Uterus (tissue), 4 donors: Measurements from ENCODE around the gene ZNF609. TPM values are rescaled to one million over a fixed set of nuclear protein-coding genes. Genes with fewer than 3 reads are reported as not detected.

Experiments
- DNase-seq, 2 donors: peaks; one replicate each; pipeline ENCODE4 v3.0.0-alpha.2; 2019 to 2020
- H3K27ac ChIP-seq, 2 donors: fragments of 200-600 bp; sonication (generic); 1 replicate in 1 of 2; 2 replicates in 1 of 2; pipeline ENCODE4 v1.5.1; 2016 to 2018
- H3K27me3 ChIP-seq, 2 donors: fragments of 200-600 bp; sonication (generic); one replicate each; pipeline ENCODE4 v1.5.1; 2018 to 2019; ENCODE audit warnings: control low read depth in 1 of 2
- H3K36me3 ChIP-seq, 2 donors: fragments of 200-600 bp; sonication (generic); one replicate each; pipeline ENCODE4 v1.5.1; 2019; ENCODE audit warnings: control low read depth in 1 of 2
- H3K4me1 ChIP-seq, 2 donors: fragments of 200-600 bp; sonication (generic); one replicate each; pipeline ENCODE4 v1.5.1; 2018 to 2019; ENCODE audit warnings: control low read depth in 1 of 2
- H3K4me3 ChIP-seq, 2 donors: fragments of 200-600 bp; sonication (generic); 1 replicate in 1 of 2; 2 replicates in 1 of 2; pipeline ENCODE4 v1.5.1; 2018 to 2019; ENCODE audit warnings: mild to moderate bottlenecking in 1 of 2
- H3K9me3 ChIP-seq, 2 donors: fragments of 200-600 bp; sonication (generic); one replicate each; pipeline ENCODE4 v1.5.1; 2019; ENCODE audit warnings: control low read depth in 1 of 2
- POLR2A ChIP-seq, 2 donors: fragments of 450-650 bp; IDR thresholded peaks; one replicate each; pipeline ENCODE4 v1.6.1; 2016; ENCODE audit warnings: antibody characterized with exemption in 2 of 2, mild to moderate bottlenecking in 1 of 2, moderate library complexity in 1 of 2
- intact Hi-C: fragments of 100-400 bp; cut with DNase I; formaldehyde crosslinking; loops from one replicate; pipeline ENCODE4 v1.15.1; 2023; ENCODE audit warnings: low total_unique reads
- total RNA-seq, 4 donors: library from RNA; depleted of rRNA in 3 of 4; stranded (reverse); fragments of >200 nt in 3 of 4; gene quantifications; one replicate each; pipeline versions ENCODE4 v1.1.0 to v1.2.4, GENCODE V29; 2014 to 2023
- TF ChIP-seq, protein P1 (sequence below), 4 experiments: fragments of 200-600 bp in 2 of 4; fragments of 450-650 bp in 2 of 4; sonication (generic) in 2 of 4; IDR thresholded peaks; one replicate each; pipeline ENCODE4 v1.5.1; 2016 to 2019; ENCODE audit warnings: antibody characterized with exemption in 4 of 4, mild to moderate bottlenecking in 2 of 4, moderate library complexity in 1 of 4
- donor health status: DM: yes; HTN: yes; CAD: no.

Gene ZNF609
- total RNA-seq, 4 donors from 2014 or later: 12.4 to 59.6 (median 26.1) TPM

DNA sequence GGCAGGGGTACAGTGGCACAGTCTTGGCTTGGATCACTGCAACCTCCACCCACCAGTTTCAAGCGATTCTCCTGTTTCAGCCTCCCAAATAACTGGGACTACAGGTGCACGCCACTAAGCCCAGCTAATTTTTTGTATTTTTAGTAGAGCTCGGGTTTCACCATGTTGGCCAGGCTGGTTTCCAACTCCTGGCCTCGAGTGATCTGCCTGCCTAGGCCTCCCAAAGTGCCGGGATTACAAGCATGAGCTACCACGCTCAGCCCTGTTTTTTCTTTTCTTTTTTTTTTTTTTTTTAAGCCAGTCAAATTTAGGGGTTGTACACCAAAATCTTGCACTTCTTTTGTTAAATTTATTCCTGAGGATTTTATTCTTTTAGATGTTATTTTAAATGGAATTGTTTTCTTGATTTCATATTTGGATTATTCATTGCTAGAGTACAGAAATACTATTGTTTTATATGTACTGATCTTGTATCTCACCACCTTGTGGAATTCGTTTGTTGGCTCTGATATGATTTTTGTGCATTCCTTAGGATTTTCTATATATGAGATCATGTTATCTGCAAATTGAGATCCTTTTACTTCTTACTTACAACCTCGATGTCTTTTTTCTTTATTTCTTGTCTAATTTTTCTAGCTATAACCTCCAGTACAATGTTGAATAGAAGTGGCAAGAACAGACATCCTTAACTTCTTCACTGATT, 65.6 kb downstream of the ZNF609 start:
- Histone ChIP-seq H3K36me3 (no peaks in the 10 kb centered on the region), H3K9me3 (no peaks in the 10 kb centered on the region), H3K4me1 (peaks cover 6 to 13% of the 10 kb centered on the region in 2 donors), H3K27me3 (no peaks in the 10 kb centered on the region), H3K4me3 (no peak overlapping the region), H3K27ac (no peak overlapping the region)
- TF ChIP-seq, protein P1, sequence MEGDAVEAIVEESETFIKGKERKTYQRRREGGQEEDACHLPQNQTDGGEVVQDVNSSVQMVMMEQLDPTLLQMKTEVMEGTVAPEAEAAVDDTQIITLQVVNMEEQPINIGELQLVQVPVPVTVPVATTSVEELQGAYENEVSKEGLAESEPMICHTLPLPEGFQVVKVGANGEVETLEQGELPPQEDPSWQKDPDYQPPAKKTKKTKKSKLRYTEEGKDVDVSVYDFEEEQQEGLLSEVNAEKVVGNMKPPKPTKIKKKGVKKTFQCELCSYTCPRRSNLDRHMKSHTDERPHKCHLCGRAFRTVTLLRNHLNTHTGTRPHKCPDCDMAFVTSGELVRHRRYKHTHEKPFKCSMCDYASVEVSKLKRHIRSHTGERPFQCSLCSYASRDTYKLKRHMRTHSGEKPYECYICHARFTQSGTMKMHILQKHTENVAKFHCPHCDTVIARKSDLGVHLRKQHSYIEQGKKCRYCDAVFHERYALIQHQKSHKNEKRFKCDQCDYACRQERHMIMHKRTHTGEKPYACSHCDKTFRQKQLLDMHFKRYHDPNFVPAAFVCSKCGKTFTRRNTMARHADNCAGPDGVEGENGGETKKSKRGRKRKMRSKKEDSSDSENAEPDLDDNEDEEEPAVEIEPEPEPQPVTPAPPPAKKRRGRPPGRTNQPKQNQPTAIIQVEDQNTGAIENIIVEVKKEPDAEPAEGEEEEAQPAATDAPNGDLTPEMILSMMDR (IDR thresholded peaks at IDR 0.05): no peak
- TF ChIP-seq POLR2A (IDR thresholded peaks at IDR 0.05): no peak
- intact Hi-C loops: no loop called here
- no peak for DNase-seq

DNA sequence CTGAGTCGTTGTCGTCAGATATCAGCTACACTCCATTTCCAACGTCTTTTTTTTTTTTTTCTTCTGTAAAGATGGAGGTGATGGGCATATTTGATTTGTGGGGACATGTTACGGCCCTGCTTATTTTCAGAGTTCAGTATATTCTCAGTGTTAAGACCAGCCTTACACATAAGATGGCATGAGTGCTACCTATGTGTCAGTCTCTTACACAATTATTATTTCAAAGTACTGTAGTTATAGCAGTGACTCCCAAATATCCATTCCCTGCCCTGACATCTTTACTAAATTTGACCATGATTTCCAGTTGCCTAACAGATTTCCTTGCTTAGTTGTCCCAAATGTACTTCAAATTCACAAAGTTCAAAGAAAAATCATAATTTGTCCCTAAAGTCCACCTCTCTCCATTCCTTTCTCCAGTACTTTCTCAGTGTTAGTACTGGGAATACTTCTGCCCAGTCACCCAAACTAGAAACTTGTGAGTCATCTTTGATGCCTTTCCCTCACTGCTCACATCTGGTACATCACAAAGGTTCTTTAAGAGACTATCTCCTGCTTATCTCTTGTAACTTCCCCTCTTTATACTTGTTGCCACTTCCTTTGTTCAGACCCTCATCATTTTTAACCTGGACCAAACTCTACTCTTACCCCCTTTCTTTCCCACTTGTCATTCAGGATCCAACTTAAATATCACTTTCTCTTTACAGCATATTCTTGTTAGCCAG, 67.0 kb downstream of the ZNF609 start:
- no peak overlapping the region for H3K4me3 ChIP-seq
- no peak overlapping the region for H3K27ac ChIP-seq
- no peak for DNase-seq
- no peaks in the 10 kb centered on the region for H3K36me3 ChIP-seq
- TF ChIP-seq, protein P1 (IDR thresholded peaks at IDR 0.05): no peak
- no peak for TF ChIP-seq POLR2A (IDR thresholded peaks at IDR 0.05)
- H3K27me3 ChIP-seq: no peaks in the 10 kb centered on the region
- no peaks in the 10 kb centered on the region for H3K9me3 ChIP-seq
- no peaks in the 10 kb centered on the region for H3K4me1 ChIP-seq
- intact Hi-C loops: no loop called here

DNA sequence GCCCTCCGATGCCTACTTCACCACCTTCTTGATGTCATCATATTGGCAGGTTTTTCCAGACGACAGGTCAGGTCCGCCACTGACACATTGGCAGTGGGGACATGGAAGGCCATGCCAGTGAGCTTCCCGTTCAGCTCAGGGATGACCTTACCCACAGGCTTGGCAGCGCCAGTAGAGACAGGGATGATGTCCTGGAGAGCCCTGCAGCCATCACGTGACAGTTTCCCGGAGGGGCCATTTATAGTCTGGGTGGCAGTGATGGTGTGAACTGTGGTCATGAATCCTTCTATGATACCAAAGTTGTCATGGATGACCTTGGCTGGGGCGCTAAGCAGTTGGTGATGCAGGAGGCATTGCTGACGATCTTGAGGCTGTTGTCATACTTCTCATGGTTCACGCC, 68.5 kb downstream of the ZNF609 start:
- DNase-seq: no peak
- no peaks in the 10 kb centered on the region for H3K4me1 ChIP-seq
- H3K9me3 ChIP-seq: no peaks in the 10 kb centered on the region
- TF ChIP-seq POLR2A (IDR thresholded peaks at IDR 0.05): no peak
- TF ChIP-seq, protein P1 (IDR thresholded peaks at IDR 0.05): no peak
- no peaks in the 10 kb centered on the region for H3K27me3 ChIP-seq
- no peaks in the 10 kb centered on the region for H3K36me3 ChIP-seq
- H3K4me3 ChIP-seq: no peak overlapping the region
- no peak overlapping the region for H3K27ac ChIP-seq
- intact Hi-C loops: no loop called here

DNA sequence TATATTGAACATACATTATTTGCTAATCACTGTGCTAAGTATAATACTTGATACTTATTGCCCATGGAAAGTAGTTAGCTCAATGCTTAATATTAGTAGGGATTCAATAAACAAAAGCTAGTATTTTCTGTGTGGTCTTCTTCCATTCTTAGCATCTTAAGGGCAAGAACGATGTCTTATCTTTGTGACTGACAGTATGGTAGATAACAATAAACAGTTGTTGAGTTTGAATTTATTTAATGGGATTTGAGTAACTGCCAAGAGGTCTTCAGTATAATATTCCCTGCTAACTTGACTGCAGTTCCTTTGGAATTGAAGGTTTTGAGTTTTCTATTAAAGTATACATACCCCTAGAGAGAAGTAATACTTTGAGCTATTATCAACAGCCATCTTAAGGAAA, 70.1 kb downstream of the ZNF609 start:
- H3K4me1 ChIP-seq: no peaks in the 10 kb centered on the region
- H3K4me3 ChIP-seq: no peak overlapping the region
- intact Hi-C loops: no loop called here
- no peak for DNase-seq
- no peak overlapping the region for H3K27ac ChIP-seq
- TF ChIP-seq POLR2A (IDR thresholded peaks at IDR 0.05): no peak
- no peaks in the 10 kb centered on the region for H3K27me3 ChIP-seq
- no peaks in the 10 kb centered on the region for H3K9me3 ChIP-seq
- H3K36me3 ChIP-seq: no peaks in the 10 kb centered on the region

DNA sequence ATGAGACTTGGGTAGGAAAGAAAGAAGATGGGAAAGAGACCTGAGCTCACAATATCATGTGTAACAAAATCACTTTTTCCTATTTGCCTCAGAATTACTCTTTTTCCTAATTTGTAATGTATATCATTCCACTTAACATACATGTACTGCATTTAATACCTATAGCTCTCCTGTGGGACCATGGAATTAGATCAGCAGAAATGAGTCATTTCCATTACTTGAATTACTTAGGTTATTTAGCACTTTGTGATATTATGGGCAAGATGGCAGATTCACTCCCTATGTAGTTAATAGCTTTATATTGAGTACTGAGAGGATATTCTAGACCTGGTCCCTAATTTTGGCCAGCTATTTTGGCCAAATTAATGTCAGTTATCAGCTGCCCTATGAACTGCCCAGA, 70.5 kb downstream of the ZNF609 start:
- TF ChIP-seq, protein P1 (IDR thresholded peaks at IDR 0.05): no peak
- TF ChIP-seq POLR2A (IDR thresholded peaks at IDR 0.05): no peak
- no peaks in the 10 kb centered on the region for H3K4me1 ChIP-seq
- intact Hi-C loops: no loop called here

More for the DNA sequence above, 70.5 kb downstream of the ZNF609 start:
- no peak for DNase-seq
- Histone ChIP-seq H3K4me3 (no peak overlapping the region), H3K9me3 (no peaks in the 10 kb centered on the region), H3K27me3 (no peaks in the 10 kb centered on the region), H3K27ac (no peak overlapping the region), H3K36me3 (no peaks in the 10 kb centered on the region)
